ENCODE data around the gene LRIF1. TPM values are rescaled to one million over a fixed set of nuclear protein-coding genes. Genes with fewer than 3 reads are reported as not detected.

LRIF1 gene
- total RNA-seq, 4 donors from 2014 or later: 8.7 to 16.5 (median 9.6) TPM

DNA sequence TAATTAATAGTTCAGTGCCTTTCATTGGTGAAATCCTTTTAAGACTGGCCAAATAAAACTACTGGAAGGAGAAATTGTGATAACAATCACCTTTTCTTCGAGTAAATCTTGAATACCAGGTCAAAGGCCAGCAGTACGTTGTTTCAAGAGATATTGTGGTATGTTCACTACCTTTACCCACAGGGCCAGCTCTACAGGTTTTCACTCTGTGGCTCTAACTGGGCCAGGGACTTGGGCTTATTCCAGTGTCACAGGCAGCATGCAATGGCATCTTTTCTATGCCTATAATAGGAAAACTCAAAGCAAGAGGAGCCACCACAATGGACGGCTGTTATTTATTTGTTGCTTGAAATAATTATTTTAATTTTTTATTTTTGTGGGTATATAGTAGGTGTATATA is 26.8 kb upstream of the LRIF1 start:
- TF ChIP-seq POLR2A (IDR thresholded peaks at IDR 0.05): no peak
- TF ChIP-seq, protein P1, sequence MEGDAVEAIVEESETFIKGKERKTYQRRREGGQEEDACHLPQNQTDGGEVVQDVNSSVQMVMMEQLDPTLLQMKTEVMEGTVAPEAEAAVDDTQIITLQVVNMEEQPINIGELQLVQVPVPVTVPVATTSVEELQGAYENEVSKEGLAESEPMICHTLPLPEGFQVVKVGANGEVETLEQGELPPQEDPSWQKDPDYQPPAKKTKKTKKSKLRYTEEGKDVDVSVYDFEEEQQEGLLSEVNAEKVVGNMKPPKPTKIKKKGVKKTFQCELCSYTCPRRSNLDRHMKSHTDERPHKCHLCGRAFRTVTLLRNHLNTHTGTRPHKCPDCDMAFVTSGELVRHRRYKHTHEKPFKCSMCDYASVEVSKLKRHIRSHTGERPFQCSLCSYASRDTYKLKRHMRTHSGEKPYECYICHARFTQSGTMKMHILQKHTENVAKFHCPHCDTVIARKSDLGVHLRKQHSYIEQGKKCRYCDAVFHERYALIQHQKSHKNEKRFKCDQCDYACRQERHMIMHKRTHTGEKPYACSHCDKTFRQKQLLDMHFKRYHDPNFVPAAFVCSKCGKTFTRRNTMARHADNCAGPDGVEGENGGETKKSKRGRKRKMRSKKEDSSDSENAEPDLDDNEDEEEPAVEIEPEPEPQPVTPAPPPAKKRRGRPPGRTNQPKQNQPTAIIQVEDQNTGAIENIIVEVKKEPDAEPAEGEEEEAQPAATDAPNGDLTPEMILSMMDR (IDR thresholded peaks at IDR 0.05): no peak
- Histone ChIP-seq H3K27me3 (no peaks in the 10 kb centered on the region), H3K4me3 (replicated peaks in 1 of 3) (no peak overlapping the region), H3K9me3 (no peaks in the 10 kb centered on the region), H3K36me3 (no peaks in the 10 kb centered on the region), H3K27ac (no peak overlapping the region), H3K4me1 (no peaks in the 10 kb centered on the region)
- 64 to 78% methylated on average over 3 of the region's 3 CpGs for WGBS, 2 donors
- DNase-seq: no peak
- intact Hi-C loops (cut with DNase I): no loop called here

DNA sequence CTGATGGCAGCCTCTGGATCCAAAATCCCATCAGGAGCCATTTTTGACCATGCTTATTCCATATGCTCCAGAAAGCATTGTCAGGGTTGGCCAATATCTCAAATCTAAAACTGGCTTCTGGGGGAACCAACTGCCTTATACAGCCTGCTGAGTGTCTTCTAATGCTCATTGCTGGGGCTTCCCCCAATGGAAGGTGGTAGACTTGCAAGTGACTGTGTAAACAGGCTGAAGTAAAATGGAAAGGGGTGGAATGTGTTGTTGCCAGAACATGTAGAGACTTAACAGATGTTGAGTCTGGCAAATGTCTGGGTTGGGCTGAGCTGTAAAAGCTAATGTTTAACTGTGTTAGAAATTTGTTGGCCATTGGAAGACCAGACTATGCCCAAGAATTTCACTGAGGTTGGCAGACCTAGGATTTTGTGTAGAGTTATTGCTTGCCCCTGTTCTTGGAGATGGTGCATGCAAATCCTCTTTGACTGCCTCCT is 22.7 kb upstream of the LRIF1 start:
- intact Hi-C loops (cut with DNase I): no loop called here
- no peaks in the 10 kb centered on the region for H3K4me1 ChIP-seq

DNA sequence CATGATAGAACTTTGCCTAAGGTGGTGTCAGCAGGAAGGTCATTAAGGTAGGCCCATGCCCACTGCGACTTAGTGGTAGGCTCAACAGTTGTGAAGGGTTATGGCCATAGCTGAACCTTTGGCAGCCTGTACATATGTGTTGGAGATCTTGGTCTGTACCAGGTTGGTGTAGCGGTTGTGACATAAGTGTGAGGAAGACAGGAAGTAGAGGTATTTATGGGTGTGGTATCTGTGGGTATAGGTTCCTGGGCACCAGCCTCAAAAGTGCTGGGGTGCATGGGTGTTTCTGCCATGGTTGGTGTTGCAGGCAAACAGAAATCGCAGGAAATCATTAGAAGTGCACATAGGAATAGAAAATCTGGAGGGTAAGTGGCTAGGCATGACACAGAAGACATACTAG is 18.6 kb upstream of the LRIF1 start:
- WGBS, 2 donors: 66 to 70% methylated on average over 3 of the region's 3 CpGs
- TF ChIP-seq POLR2A (IDR thresholded peaks at IDR 0.05): no peak
- TF ChIP-seq, protein P1 (IDR thresholded peaks at IDR 0.05): no peak
- intact Hi-C loops (cut with DNase I): no loop called here

More for the DNA sequence above, 22.7 kb upstream of the LRIF1 start:
- no peaks in the 10 kb centered on the region for H3K36me3 ChIP-seq
- no peak overlapping the region for H3K27ac ChIP-seq
- H3K9me3 ChIP-seq: no peaks in the 10 kb centered on the region
- DNase-seq: no peak
- no peaks in the 10 kb centered on the region for H3K27me3 ChIP-seq
- TF ChIP-seq, protein P1 (IDR thresholded peaks at IDR 0.05): no peak
- TF ChIP-seq POLR2A (IDR thresholded peaks at IDR 0.05): no peak
- no peak overlapping the region for H3K4me3 ChIP-seq (replicated peaks in 1 of 3)

DNA sequence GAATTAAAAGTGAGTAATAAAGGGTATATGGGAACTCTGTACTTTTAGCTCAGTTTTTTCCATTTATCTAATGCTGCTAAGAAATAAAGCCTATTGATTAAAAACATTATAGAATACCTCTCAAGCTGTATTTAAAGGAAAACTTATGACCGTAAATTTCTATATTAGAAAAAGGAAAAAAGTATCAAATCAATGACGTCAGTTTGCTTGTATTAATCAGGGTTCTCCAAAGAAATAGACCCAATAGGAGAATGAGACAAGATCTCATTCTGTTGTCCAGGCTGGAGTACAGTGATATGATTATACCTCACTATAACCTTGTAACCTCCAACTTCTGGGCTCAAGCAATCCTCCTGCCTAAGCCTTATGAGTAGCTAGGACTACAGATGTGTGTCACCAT is 15.4 kb upstream of the LRIF1 start:
- Histone ChIP-seq H3K36me3 (no peaks in the 10 kb centered on the region), H3K27ac (no peak overlapping the region), H3K27me3 (no peaks in the 10 kb centered on the region), H3K9me3 (no peaks in the 10 kb centered on the region), H3K4me1 (no peaks in the 10 kb centered on the region), H3K4me3 (replicated peaks in 1 of 3) (no peak overlapping the region)
- DNase-seq: no peak
- intact Hi-C loops (cut with DNase I): no loop called here
- TF ChIP-seq, protein P1 (IDR thresholded peaks at IDR 0.05): no peak
- TF ChIP-seq POLR2A (IDR thresholded peaks at IDR 0.05): no peak
- WGBS, 2 donors: 86 to 87% methylated on average over 2 of the region's 2 CpGs

More for the DNA sequence above, 18.6 kb upstream of the LRIF1 start:
- H3K4me1 ChIP-seq: no peaks in the 10 kb centered on the region
- H3K9me3 ChIP-seq: no peaks in the 10 kb centered on the region
- DNase-seq: no peak
- no peak overlapping the region for H3K27ac ChIP-seq
- H3K36me3 ChIP-seq: no peaks in the 10 kb centered on the region
- H3K4me3 ChIP-seq (replicated peaks in 1 of 3): no peak overlapping the region
- H3K27me3 ChIP-seq: no peaks in the 10 kb centered on the region

DNA sequence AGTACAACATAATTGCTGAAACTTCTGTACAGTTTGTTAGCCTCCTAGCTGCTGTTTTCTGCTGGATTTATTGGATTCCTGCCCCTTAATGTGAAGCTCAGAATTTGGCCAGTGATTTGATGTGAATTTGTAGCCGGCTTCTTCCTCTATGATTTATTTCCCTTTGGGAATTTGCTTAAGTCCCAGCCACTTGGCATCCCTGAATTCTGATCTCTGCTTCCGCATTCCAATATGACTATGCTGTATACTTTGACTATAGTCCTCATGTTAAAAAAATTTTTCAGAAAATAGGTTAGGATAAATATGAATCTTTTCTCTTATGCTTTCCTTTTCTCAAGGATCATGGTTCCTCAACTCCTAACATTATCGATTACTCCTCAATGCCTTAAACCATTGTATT is 12.4 kb upstream of the LRIF1 start:
- DNase-seq: no peak
- Histone ChIP-seq H3K9me3 (no peaks in the 10 kb centered on the region), H3K36me3 (no peaks in the 10 kb centered on the region), H3K4me1 (no peaks in the 10 kb centered on the region), H3K27me3 (no peaks in the 10 kb centered on the region), H3K4me3 (replicated peaks in 1 of 3) (no peak overlapping the region), H3K27ac (no peak overlapping the region)
- WGBS, 2 donors: 89 to 94% methylated on average over 3 of the region's 3 CpGs
- TF ChIP-seq, protein P1 (IDR thresholded peaks at IDR 0.05): no peak
- no peak for TF ChIP-seq POLR2A (IDR thresholded peaks at IDR 0.05)
- intact Hi-C loops (cut with DNase I): no loop called here
